ENCODE measurements around the gene TMEM190. TPM values are rescaled to one million over a fixed set of nuclear protein-coding genes. Genes with fewer than 3 reads are reported as not detected.
A peak's percentile ranks its signal among the peaks of the same experiment; 100 is the strongest.

TMEM190 gene
- total RNA-seq, 1 donor from 2014 or later = 2.2 TPM

DNA sequence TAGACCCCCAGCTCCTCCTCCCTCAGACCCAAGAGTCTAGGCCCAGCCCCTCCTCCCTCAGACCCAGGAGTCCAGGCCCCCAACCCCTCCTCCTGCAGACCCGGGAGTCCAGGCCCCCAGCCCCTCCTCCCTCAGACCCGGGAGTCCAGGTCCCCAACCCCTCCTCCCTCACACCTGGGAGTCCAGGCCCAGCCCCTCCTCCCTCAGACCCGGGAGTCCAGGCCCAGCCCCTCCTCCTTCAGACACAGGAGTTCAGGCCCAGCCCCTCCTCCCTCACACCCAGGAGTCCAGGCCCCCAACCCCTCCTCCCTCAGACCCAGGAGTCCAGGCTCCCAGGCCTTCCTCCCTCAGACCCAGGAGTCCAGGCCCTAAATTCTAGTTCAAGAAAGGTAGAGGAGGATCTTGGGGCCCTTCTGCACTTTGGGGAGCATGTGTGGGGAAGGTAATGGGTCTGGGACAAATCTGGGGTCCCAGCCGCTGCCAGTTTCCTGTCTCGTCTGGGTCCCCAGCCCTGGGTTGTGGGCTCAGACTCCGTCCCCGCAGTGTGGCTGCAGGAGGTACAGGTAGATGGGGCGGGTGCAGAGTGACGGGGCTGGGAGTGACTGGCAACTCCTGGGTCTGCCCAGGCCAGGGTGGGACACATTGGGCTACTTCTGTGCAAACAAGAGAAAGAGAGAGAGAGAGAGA lies 3.2 kb upstream of the TMEM190 start:
- Mint-ChIP-seq H3K36me3 (no peaks in the 10 kb centered on the region), H3K4me3 (peak overlapping the region; percentile 33), H3K27me3 (ENCODE audit: low read depth) (peaks cover 56% of the 10 kb centered on the region), H3K4me1 (peaks cover 51% of the 10 kb centered on the region), H3K9me3 (no peaks in the 10 kb centered on the region), H3K27ac (peak overlapping the region; percentile 45)
- TF ChIP-seq, protein P1, sequence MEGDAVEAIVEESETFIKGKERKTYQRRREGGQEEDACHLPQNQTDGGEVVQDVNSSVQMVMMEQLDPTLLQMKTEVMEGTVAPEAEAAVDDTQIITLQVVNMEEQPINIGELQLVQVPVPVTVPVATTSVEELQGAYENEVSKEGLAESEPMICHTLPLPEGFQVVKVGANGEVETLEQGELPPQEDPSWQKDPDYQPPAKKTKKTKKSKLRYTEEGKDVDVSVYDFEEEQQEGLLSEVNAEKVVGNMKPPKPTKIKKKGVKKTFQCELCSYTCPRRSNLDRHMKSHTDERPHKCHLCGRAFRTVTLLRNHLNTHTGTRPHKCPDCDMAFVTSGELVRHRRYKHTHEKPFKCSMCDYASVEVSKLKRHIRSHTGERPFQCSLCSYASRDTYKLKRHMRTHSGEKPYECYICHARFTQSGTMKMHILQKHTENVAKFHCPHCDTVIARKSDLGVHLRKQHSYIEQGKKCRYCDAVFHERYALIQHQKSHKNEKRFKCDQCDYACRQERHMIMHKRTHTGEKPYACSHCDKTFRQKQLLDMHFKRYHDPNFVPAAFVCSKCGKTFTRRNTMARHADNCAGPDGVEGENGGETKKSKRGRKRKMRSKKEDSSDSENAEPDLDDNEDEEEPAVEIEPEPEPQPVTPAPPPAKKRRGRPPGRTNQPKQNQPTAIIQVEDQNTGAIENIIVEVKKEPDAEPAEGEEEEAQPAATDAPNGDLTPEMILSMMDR (IDR thresholded peaks at IDR 0.05; ENCODE audit: unreplicated experiment) = no peak
- no peak for DNase-seq (ENCODE audit: low spot score in 2 of 2, unreplicated experiment in 2 of 2)

DNA sequence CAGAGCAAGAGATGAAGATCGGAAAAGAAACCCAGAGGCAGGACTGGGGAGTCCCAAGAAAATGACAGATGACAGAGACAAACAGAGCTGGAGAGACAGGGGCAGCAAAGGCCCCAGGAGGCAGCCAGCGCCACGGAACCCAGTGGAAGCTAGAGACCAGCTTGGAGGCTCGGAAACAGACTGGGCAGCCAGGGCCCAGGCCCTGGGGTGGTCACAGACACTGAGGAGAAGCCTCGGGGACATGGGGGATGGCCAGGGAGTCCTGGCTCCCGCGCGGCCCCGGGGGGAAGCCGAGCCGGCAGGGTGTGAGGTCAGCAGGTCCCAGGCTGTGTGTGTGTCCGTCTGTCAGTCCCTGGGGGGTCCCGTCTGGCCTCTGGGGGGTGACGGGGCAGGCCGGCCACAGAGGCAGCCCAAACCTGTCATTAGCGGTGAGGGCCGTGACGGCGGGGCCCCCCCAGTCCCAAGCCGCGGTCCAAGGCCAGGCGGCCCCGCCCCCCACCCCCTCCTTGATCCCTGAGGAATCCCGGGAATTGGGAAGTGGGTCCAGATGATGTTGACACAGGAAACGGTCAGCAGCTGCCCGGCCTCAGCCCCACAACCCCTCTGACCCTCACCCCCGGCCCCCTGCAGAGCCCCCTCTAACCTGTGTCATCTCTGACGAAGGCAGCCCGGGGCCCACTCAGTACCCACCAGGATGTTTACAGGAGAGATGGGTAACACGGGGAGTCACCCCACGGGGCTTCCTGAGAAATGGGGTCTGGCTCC lies 2.5 kb upstream of the TMEM190 start:
- Mint-ChIP-seq H3K27me3 (ENCODE audit: low read depth) (peaks cover 54% of the 10 kb centered on the region), H3K4me1 (peaks cover 46% of the 10 kb centered on the region), H3K27ac (peak overlapping the region; percentile 45), H3K36me3 (no peaks in the 10 kb centered on the region), H3K4me3 (peak overlapping the region; percentile 33), H3K9me3 (no peaks in the 10 kb centered on the region)
- DNase-seq (ENCODE audit: low spot score in 2 of 2, unreplicated experiment in 2 of 2) = no peak
- TF ChIP-seq, protein P1 (IDR thresholded peaks at IDR 0.05; ENCODE audit: unreplicated experiment) = no peak

DNA sequence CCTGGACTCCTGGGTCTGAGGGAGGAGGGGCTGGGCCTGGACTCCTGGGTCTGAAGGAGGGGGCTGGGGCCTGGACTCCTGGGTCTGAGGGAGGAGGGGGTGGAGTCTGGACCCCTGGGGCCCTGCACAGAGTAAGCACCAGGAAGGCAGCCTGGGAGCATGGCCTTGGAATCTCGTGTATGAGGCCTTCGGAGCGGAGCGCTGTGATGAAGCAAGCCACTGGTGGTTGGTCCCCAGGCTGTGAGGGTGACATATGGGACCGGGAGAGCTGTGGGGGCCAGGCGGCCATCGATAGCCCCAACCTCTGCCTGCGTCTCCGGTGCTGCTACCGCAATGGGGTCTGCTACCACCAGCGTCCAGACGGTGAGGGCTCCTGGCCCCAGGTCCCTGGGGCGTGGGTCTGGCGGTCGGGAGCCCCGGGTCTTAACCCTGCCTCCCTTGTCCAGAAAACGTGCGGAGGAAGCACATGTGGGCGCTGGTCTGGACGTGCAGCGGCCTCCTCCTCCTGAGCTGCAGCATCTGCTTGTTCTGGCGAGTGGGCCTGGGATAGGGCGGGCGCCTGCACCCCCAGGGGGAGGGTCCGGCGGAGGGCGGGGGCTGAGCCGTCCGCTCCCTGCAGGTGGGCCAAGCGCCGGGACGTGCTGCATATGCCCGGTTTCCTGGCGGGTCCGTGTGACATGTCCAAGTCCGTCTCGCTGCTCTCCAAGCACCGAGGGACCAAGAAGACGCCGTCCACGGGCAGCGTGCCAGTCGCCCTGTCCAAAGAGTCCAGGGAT lies 918 bp downstream of the TMEM190 start:
- Mint-ChIP-seq H3K4me3 (no peak overlapping the region), H3K4me1 (peaks cover 30% of the 10 kb centered on the region), H3K9me3 (no peaks in the 10 kb centered on the region), H3K27ac (no peak overlapping the region), H3K36me3 (no peaks in the 10 kb centered on the region), H3K27me3 (ENCODE audit: low read depth) (peaks cover 28% of the 10 kb centered on the region)
- DNase-seq (ENCODE audit: low spot score in 2 of 2, unreplicated experiment in 2 of 2) = no peak
- TF ChIP-seq, protein P1 (IDR thresholded peaks at IDR 0.05; ENCODE audit: unreplicated experiment) = no peak

DNA sequence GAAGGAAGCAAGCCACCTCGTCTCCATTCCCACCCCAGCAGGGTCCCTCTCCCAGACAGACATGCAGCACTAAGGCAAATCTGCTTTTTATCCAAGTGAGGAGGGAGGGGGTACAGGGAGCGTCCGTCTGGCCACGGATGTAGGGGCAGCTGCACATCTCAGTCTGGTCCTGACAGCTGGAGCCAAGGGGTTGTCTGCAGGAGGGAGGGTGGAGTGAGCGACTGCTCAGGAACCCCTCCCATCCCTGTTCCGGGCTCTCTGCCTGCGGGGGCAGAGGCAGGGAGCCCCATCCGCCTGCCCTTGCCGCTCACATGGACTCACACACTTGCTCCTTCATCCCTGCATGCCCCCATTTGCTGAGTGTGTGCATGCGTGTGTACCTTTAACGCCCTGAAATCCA lies 2.5 kb downstream of the TMEM190 start:
- H3K9me3 Mint-ChIP-seq = no peaks in the 10 kb centered on the region
- TF ChIP-seq, protein P1 (IDR thresholded peaks at IDR 0.05; ENCODE audit: unreplicated experiment) = no peak
- DNase-seq (ENCODE audit: low spot score in 2 of 2, unreplicated experiment in 2 of 2) = no peak
- H3K4me1 Mint-ChIP-seq = peaks cover 27% of the 10 kb centered on the region
- H3K36me3 Mint-ChIP-seq = no peaks in the 10 kb centered on the region
- H3K4me3 Mint-ChIP-seq = no peak overlapping the region
- H3K27ac Mint-ChIP-seq = no peak overlapping the region
- H3K27me3 Mint-ChIP-seq (ENCODE audit: low read depth) = peaks cover 22% of the 10 kb centered on the region

DNA sequence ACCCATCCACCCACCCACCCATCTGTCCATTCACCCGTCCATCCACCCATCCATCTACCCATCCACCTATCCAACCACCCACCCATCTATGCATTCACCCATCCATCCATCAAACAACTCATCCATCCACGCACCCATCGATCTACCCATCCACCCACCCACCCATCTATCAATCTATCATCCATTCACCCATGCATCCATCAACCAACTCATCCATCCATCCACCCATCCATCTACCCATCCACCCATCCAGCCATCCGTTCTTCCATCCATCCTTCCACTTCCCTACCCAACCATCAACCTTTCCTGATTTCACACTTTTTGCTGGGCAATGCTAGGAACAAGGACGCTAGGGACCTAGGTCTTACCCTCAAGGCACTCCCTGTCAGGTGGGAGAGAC lies 5.4 kb downstream of the TMEM190 start:
- Mint-ChIP-seq H3K27ac (no peak overlapping the region), H3K27me3 (ENCODE audit: low read depth) (peaks cover 13% of the 10 kb centered on the region), H3K36me3 (peaks cover 6% of the 10 kb centered on the region), H3K4me1 (peaks cover 33% of the 10 kb centered on the region), H3K4me3 (peak overlapping the region; percentile 71), H3K9me3 (no peaks in the 10 kb centered on the region)
- DNase-seq (ENCODE audit: low spot score in 2 of 2, unreplicated experiment in 2 of 2) = no peak
- TF ChIP-seq, protein P1 (IDR thresholded peaks at IDR 0.05; ENCODE audit: unreplicated experiment) = no peak
